Panc1 (cell line): Measurements from ENCODE around the gene RAB3D. TPM values are rescaled to one million over a fixed set of nuclear protein-coding genes. Genes with fewer than 3 reads are reported as not detected.
"Not testable (repeated sequence)": the region's sequence is repeated elsewhere in the genome, so short reads cannot be mapped to it uniquely, and the experiment has no call there.

Experiments used
- ATAC-seq: fragments of 200-7000 bp; cut with Tn5 transposase; 2 replicates; pipeline ENCODE4 v1.9.1; 2020; ENCODE audit warnings: mild to moderate bottlenecking, moderate library complexity
- BruUV-seq: library from RNA; stranded (reverse); fragments of 400-500 nt; replicated peaks from 2 replicates; lab custom pipeline; 2021; lab: Mats Ljungman, UMichigan
- CTCF ChIA-PET: fragments of 300-600 bp; sonication (Branson Sonifier 250); formaldehyde crosslinking; loops from one replicate; lab custom pipeline; 2022; ENCODE audit warnings: antibody characterized with exemption; lab: Charles Lee
- POLR2A ChIA-PET: fragments of 300-600 bp; sonication (Branson Sonifier 250); formaldehyde crosslinking; loops from one replicate; lab custom pipeline; 2022; ENCODE audit warnings: antibody characterized with exemption; lab: Charles Lee
- DNase-seq: peaks from one replicate; pipeline ENCODE4 v3.0.0-alpha.2; 2010; ENCODE audit warnings: low read depth, low spot score
- H3K27ac ChIP-seq: 2 replicates; pipeline ENCODE4 v1.5.1; 2011; ENCODE audit warnings: mild to moderate bottlenecking, low read length, inconsistent platforms
- H3K27me3 ChIP-seq: fragments of 200-500 bp; sonication (Bioruptor generic); 2 replicates; pipeline ENCODE4 v1.6.0; 2014; ENCODE audit warnings: low read length, inconsistent platforms; ENCODE audit not compliant: control insufficient read depth, insufficient read depth
- H3K36me3 ChIP-seq: fragments of 200-500 bp; sonication (Bioruptor generic); 2 replicates; pipeline ENCODE4 v1.5.1; 2014; ENCODE audit warnings: inconsistent platforms, mild to moderate bottlenecking, low read length, moderate library complexity; ENCODE audit not compliant: control insufficient read depth, insufficient read depth
- H3K4me1 ChIP-seq: 2 replicates; pipeline ENCODE4 v1.5.1; 2011; ENCODE audit warnings: inconsistent platforms, mild to moderate bottlenecking, low read length, moderate library complexity; ENCODE audit not compliant: control insufficient read depth, insufficient read depth
- H3K4me3 ChIP-seq, 2 experiments: 2 replicates each; pipeline ENCODE4 v1.5.1; 2011 to 2012; ENCODE audit warnings: low read depth in 2 of 2, low read length in 2 of 2, mild to moderate bottlenecking in 2 of 2, inconsistent platforms in 1 of 2, moderate library complexity in 1 of 2
- H3K9me3 ChIP-seq: fragments of 200-500 bp; sonication (Bioruptor generic); 2 replicates; pipeline ENCODE4 v1.5.1; 2014; ENCODE audit warnings: low read depth, mild to moderate bottlenecking, inconsistent platforms, low read length, moderate library complexity; ENCODE audit not compliant: control insufficient read depth, insufficient read depth
- POLR2AphosphoS5 ChIP-seq: IDR thresholded peaks from 2 replicates; pipeline ENCODE4 v1.6.1; 2012; ENCODE audit warnings: mild to moderate bottlenecking, low read depth, low read length, moderate library complexity
- REST ChIP-seq, 2 experiments: IDR thresholded peaks; 2 replicates each; pipeline ENCODE4 v1.6.1; 2011 to 2012; ENCODE audit warnings: low read depth in 2 of 2, control low read depth in 1 of 2, low read length in 1 of 2, mild to moderate bottlenecking in 1 of 2, moderate library complexity in 1 of 2; ENCODE audit not compliant: insufficient read depth in 1 of 2
- SIN3A ChIP-seq: IDR thresholded peaks from 2 replicates; pipeline ENCODE4 v1.6.1; 2012; ENCODE audit warnings: low read depth, mild to moderate bottlenecking, low read length, moderate library complexity, borderline replicate concordance; ENCODE audit not compliant: insufficient read depth
- TCF7L2 ChIP-seq: IDR thresholded peaks from 2 replicates; pipeline ENCODE4 v1.6.1; 2011; ENCODE audit warnings: mild to moderate bottlenecking, low read depth, low read length, inconsistent platforms
- in situ Hi-C: cut with HindIII; loops from 2 replicates; pipeline ENCODE4 v1.10.0; 2016; ENCODE audit warnings: low sequenced_read_pairs, low pct_unique_long_range_greater_than_20kb
- intact Hi-C: fragments of 100-400 bp; cut with micrococcal nuclease; formaldehyde crosslinking; loops from one replicate; pipeline ENCODE4 v1.10.0; 2022; ENCODE audit not compliant: unreplicated experiment
- total RNA-seq: library from RNA; stranded (reverse); gene quantifications from one replicate; pipeline ENCODE4 v1.2.1, GENCODE V29; 2021; ENCODE audit not compliant: unreplicated experiment
- TF ChIP-seq, protein P1 (sequence below): fragments of 450-650 bp; IDR thresholded peaks from 2 replicates; pipeline ENCODE4 v1.5.1; 2017; ENCODE audit warnings: mild to moderate bottlenecking

The RAB3D gene
- total RNA-seq, 1 experiment from 2014 or later, result 46.6 TPM

GRCh38 chr19:11337080-11337479, 2.4 kb downstream of the RAB3D start:
- intact Hi-C loops, result no loop called here
- ATAC-seq (no peak), DNase-seq (no peak)
- H3K4me1 ChIP-seq, result 0 out of 2 replicates have a peak, but pooled peaks cover 3% of the 10 kb centered on the region
- no peaks in the 10 kb centered on the region for H3K27me3 ChIP-seq
- no peak overlapping the region for H3K4me3 ChIP-seq
- ChIA-PET CTCF (no interaction called here), POLR2A (no interaction called here)
- no peak overlapping the region for H3K27ac ChIP-seq
- no peaks in the 10 kb centered on the region for H3K36me3 ChIP-seq
- BruUV-seq, result no TSS peak
- in situ Hi-C loops, result no loop called here
- no peaks in the 10 kb centered on the region for H3K9me3 ChIP-seq
- TF ChIP-seq TCF7L2 (no peak), SIN3A (no peak), REST (IDR thresholded peaks at IDR 0.05; ENCODE audit: insufficient read depth in 1 of 2, low read depth in 2 of 2, low read length in 1 of 2) (no peak)

- ChIA-PET CTCF (no interaction called here), POLR2A (no interaction called here)
- no peaks in the 10 kb centered on the region for H3K36me3 ChIP-seq
- H3K4me1 ChIP-seq, result 0 out of 2 replicates have a peak, but pooled peaks cover 3% of the 10 kb centered on the region
- TF ChIP-seq POLR2AphosphoS5, result no peak
- TF ChIP-seq, protein P1, sequence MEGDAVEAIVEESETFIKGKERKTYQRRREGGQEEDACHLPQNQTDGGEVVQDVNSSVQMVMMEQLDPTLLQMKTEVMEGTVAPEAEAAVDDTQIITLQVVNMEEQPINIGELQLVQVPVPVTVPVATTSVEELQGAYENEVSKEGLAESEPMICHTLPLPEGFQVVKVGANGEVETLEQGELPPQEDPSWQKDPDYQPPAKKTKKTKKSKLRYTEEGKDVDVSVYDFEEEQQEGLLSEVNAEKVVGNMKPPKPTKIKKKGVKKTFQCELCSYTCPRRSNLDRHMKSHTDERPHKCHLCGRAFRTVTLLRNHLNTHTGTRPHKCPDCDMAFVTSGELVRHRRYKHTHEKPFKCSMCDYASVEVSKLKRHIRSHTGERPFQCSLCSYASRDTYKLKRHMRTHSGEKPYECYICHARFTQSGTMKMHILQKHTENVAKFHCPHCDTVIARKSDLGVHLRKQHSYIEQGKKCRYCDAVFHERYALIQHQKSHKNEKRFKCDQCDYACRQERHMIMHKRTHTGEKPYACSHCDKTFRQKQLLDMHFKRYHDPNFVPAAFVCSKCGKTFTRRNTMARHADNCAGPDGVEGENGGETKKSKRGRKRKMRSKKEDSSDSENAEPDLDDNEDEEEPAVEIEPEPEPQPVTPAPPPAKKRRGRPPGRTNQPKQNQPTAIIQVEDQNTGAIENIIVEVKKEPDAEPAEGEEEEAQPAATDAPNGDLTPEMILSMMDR, result no peak
- TF ChIP-seq SIN3A, result no peak
- no peak for TF ChIP-seq TCF7L2
- TF ChIP-seq REST (IDR thresholded peaks at IDR 0.05; ENCODE audit: insufficient read depth in 1 of 2, low read depth in 2 of 2, low read length in 1 of 2), result no peak
- ATAC-seq, result no peak
- in situ Hi-C loops, result no loop called here
- intact Hi-C loops, result no loop called here
- no TSS peak for BruUV-seq
- no peak overlapping the region for H3K27ac ChIP-seq
- no peak overlapping the region for H3K4me3 ChIP-seq
- no peak for DNase-seq
- H3K27me3 ChIP-seq, result no peaks in the 10 kb centered on the region
- H3K9me3 ChIP-seq, result no peaks in the 10 kb centered on the region
These were observed 3.9 kb downstream of the RAB3D start for GRCh38 chr19:11335449-11336146.

GRCh38 chr19:11333838-11334237, 5.6 kb downstream of the RAB3D start:
- H3K27ac ChIP-seq, H3K4me1 ChIP-seq, H3K9me3 ChIP-seq, in situ Hi-C loops, H3K27me3 ChIP-seq, H3K36me3 ChIP-seq, intact Hi-C loops, POLR2A ChIA-PET, BruUV-seq, DNase-seq, CTCF ChIA-PET, ATAC-seq, H3K4me3 ChIP-seq: not testable (repeated sequence)
